ENCODE measurements around the gene TRPV2.
"Not testable (repeated sequence)": the region's sequence is repeated elsewhere in the genome, so short reads cannot be mapped to it uniquely, and the experiment has no call there.

Gene TRPV2

GRCh38 chr17:16437083-16437482, 21.7 kb downstream of the TRPV2 start:
- DNase-seq, result no peak

GRCh38 chr17:16438173-16438556, 22.8 kb downstream of the TRPV2 start:
- no peak for DNase-seq

- DNase-seq, result peak; percentile 99
Observed at GRCh38 chr17:16438557-16439302, 23.4 kb downstream of the TRPV2 start.

GRCh38 chr17:16439303-16439791, 24.0 kb downstream of the TRPV2 start:
- DNase-seq, result peak; percentile 75

- DNase-seq, result peak; percentile 76
Observed at GRCh38 chr17:16439811-16440351, 24.5 kb downstream of the TRPV2 start.

- DNase-seq, result not testable (repeated sequence)
Observed at GRCh38 chr17:16440354-16440753, 25.0 kb downstream of the TRPV2 start.

- peak; percentile 41 for DNase-seq
Observed at GRCh38 chr17:16440901-16441629, 25.7 kb downstream of the TRPV2 start.

GRCh38 chr17:16442141-16442540, 26.8 kb downstream of the TRPV2 start:
- DNase-seq, result peak; percentile 78

- DNase-seq, result peak; percentile 56
Observed at GRCh38 chr17:16442594-16443510, 27.5 kb downstream of the TRPV2 start.

- DNase-seq, result peak; percentile 58
Observed at GRCh38 chr17:16443511-16444257, 28.3 kb downstream of the TRPV2 start.

- DNase-seq, result peak; percentile 75
Observed at GRCh38 chr17:16444258-16444886, 29.0 kb downstream of the TRPV2 start.

GRCh38 chr17:16446338-16446983, 31.1 kb downstream of the TRPV2 start:
- peak; percentile 61 for DNase-seq

GRCh38 chr17:16447676-16448075, 32.3 kb downstream of the TRPV2 start:
- no peak for DNase-seq

- no peak for DNase-seq
Observed at GRCh38 chr17:16448490-16448889, 33.1 kb downstream of the TRPV2 start.

- DNase-seq, result no peak
Observed at GRCh38 chr17:16449121-16449570, 33.8 kb downstream of the TRPV2 start.

GRCh38 chr17:16450028-16450427, 34.7 kb downstream of the TRPV2 start:
- DNase-seq, result no peak

- DNase-seq, result not testable (repeated sequence)
Observed at GRCh38 chr17:16452268-16452667, 36.9 kb downstream of the TRPV2 start.

- DNase-seq, result no peak
Observed at GRCh38 chr17:16453493-16453851, 38.1 kb downstream of the TRPV2 start.

GRCh38 chr17:16455997-16456741, 40.8 kb downstream of the TRPV2 start:
- DNase-seq, result no peak

- DNase-seq, result peak; percentile 70
Observed at GRCh38 chr17:16456742-16457316, 41.5 kb downstream of the TRPV2 start.

All from hematopoietic multipotent progenitor cell treated with erythropoietin and hydrocortisone succinate and interleukin-3 and kit ligand, for 6 days (in vitro differentiated cells).